HepG2 (cell line): ENCODE data around the gene CIITA. TPM values are rescaled to one million over a fixed set of nuclear protein-coding genes. Genes with fewer than 3 reads are reported as not detected.
A peak's percentile ranks its signal among the peaks of the same experiment; 100 is the strongest.

ENCODE experiments used
- CENPT ChIP-seq: sonication (generic); formaldehyde crosslinking; IDR thresholded peaks from 2 replicates; pipeline ENCODE4 v1.8.0; 2022; ENCODE audit warnings: low read depth, mild to moderate bottlenecking, moderate library complexity, missing genetic modification reagents
- DR1 ChIP-seq: sonication (generic); formaldehyde crosslinking; IDR thresholded peaks from 2 replicates; pipeline ENCODE4 v1.8.0; 2021; ENCODE audit warnings: mild to moderate bottlenecking, missing genetic modification reagents, inconsistent platforms
- SSRP1 ChIP-seq: IDR thresholded peaks from 2 replicates; pipeline ENCODE4 v1.6.1; 2016; ENCODE audit warnings: control low read depth
- ZBTB40 ChIP-seq, 2 experiments: fragments of 450-650 bp in 1 of 2; sonication (generic) in 1 of 2; formaldehyde crosslinking in 1 of 2; IDR thresholded peaks; 2 replicates each; pipeline versions ENCODE4 v1.6.1 to v1.8.0; 2016 to 2022; ENCODE audit warnings: antibody characterized with exemption in 1 of 2, mild to moderate bottlenecking in 1 of 2, missing genetic modification reagents in 1 of 2
- ZNF264 ChIP-seq: sonication (generic); formaldehyde crosslinking; IDR thresholded peaks from 2 replicates; pipeline ENCODE4 v1.4.0; 2020; ENCODE audit warnings: missing genetic modification reagents
- ZNF331 ChIP-seq: sonication (generic); formaldehyde crosslinking; IDR thresholded peaks from 2 replicates; pipeline ENCODE4 v1.4.0; 2020; ENCODE audit warnings: missing genetic modification reagents
- ZNF841 ChIP-seq: sonication (generic); formaldehyde crosslinking; IDR thresholded peaks from 2 replicates; pipeline ENCODE4 v1.8.1; 2023; ENCODE audit warnings: missing genetic modification reagents, borderline replicate concordance
- polyA plus RNA-seq, 8 experiments: library from polyadenylated mRNA; depleted of rRNA in 3 of 8; stranded (reverse) in 7 of 8; unstranded in 1 of 8; fragments of >200 nt; fragmentation: Illumina TruSeq in 4 of 8; extraction: Trizol in 4 of 8; gene quantifications; 2 replicates each; pipeline versions ENCODE4 v1.2.1 to v1.2.3, GENCODE V29; 2011 to 2016; ENCODE audit warnings: low read depth in 4 of 8, missing spikeins in 1 of 8, mixed read lengths in 1 of 8; ENCODE audit not compliant: insufficient read depth in 1 of 8
- total RNA-seq, 5 experiments: library from RNA; depleted of rRNA; stranded (reverse); fragments of >200 nt; fragmentation: Illumina TruSeq; extraction: Trizol; gene quantifications; 2 replicates each; pipeline ENCODE4 v1.2.3, GENCODE V29; 2016; ENCODE audit warnings: low read depth in 1 of 5
- TF ChIP-seq, protein P1 (sequence below): sonication (generic); formaldehyde crosslinking; IDR thresholded peaks from 2 replicates; pipeline ENCODE4 v1.4.0; 2020; ENCODE audit warnings: missing genetic modification reagents, borderline replicate concordance
- TF ChIP-seq, protein P2 (sequence below): sonication (generic); formaldehyde crosslinking; IDR thresholded peaks from 2 replicates; pipeline ENCODE4 v1.4.0; 2020; ENCODE audit warnings: missing genetic modification reagents

The CIITA gene
- total and polyA plus RNA-seq, 2 of the 13 experiments (the other 11 are each of a cell fraction or from before 2014, with no cell fraction given), result 0.08 to 0.09 TPM

DNA sequence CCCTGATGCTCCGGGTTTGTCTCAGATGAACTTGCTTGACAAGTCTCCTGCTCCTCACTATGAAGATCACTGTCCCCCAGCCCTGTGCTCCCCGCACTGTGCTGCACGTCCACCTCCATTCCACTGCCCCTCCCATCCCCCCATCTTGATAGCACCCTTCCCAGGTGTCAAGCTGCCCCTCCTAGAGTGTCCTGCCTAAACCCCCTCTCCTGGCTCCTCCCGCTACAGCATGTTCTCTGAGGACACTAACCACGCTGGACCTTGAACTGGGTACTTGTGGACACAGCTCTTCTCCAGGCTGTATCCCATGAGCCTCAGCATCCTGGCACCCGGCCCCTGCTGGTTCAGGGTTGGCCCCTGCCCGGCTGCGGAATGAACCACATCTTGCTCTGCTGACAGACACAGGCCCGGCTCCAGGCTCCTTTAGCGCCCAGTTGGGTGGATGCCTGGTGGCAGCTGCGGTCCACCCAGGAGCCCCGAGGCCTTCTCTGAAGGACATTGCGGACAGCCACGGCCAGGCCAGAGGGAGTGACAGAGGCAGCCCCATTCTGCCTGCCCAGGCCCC is 46.7 kb downstream of the CIITA start (continued):
- TF ChIP-seq, protein P1, sequence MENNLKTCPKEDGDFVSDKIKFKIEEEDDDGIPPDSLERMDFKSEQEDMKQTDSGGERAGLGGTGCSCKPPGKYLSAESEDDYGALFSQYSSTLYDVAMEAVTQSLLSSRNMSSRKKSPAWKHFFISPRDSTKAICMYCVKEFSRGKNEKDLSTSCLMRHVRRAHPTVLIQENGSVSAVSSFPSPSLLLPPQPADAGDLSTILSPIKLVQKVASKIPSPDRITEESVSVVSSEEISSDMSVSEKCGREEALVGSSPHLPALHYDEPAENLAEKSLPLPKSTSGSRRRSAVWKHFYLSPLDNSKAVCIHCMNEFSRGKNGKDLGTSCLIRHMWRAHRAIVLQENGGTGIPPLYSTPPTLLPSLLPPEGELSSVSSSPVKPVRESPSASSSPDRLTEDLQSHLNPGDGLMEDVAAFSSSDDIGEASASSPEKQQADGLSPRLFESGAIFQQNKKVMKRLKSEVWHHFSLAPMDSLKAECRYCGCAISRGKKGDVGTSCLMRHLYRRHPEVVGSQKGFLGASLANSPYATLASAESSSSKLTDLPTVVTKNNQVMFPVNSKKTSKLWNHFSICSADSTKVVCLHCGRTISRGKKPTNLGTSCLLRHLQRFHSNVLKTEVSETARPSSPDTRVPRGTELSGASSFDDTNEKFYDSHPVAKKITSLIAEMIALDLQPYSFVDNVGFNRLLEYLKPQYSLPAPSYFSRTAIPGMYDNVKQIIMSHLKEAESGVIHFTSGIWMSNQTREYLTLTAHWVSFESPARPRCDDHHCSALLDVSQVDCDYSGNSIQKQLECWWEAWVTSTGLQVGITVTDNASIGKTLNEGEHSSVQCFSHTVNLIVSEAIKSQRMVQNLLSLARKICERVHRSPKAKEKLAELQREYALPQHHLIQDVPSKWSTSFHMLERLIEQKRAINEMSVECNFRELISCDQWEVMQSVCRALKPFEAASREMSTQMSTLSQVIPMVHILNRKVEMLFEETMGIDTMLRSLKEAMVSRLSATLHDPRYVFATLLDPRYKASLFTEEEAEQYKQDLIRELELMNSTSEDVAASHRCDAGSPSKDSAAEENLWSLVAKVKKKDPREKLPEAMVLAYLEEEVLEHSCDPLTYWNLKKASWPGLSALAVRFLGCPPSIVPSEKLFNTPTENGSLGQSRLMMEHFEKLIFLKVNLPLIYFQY (CRISPR knock-in tag), result 0 out of 2 replicates have a peak, but pooled peaks have one; percentile 49
- no peak for TF ChIP-seq CENPT (CRISPR knock-in tag)
- peak; percentile 67; the same call in 1 of the 2 replicates for TF ChIP-seq ZNF331 (CRISPR knock-in tag)
- TF ChIP-seq, protein P2, sequence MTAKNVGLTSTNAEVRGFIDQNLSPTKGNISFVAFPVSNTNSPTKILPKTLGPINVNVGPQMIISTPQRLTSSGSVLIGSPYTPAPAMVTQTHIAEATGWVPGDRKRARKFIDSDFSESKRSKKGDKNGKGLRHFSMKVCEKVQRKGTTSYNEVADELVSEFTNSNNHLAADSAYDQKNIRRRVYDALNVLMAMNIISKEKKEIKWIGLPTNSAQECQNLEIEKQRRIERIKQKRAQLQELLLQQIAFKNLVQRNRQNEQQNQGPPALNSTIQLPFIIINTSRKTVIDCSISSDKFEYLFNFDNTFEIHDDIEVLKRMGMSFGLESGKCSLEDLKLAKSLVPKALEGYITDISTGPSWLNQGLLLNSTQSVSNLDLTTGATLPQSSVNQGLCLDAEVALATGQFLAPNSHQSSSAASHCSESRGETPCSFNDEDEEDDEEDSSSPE (CRISPR knock-in tag), result no peak; the same call in 1 of the 2 replicates
- no peak for TF ChIP-seq SSRP1 (CRISPR knock-in tag)
- TF ChIP-seq ZNF264 (CRISPR knock-in tag), result peak; percentile 95
- no peak for TF ChIP-seq DR1 (CRISPR knock-in tag)
- TF ChIP-seq ZNF841 (CRISPR knock-in tag), result no peak
- no peak for TF ChIP-seq ZBTB40 (IDR thresholded peaks at IDR 0.05)
- no peak for TF ChIP-seq ZBTB40 (CRISPR knock-in tag; IDR thresholded peaks at IDR 0.05)
